NT2/D1 (cell line): ENCODE results near the gene UBA52.
A peak's percentile ranks its signal among the peaks of the same experiment; 100 is the strongest.

ENCODE experiments used
- DNase-seq: peaks from one replicate; pipeline ENCODE4 v3.0.0-alpha.2; 2011; ENCODE audit warnings: low read depth, low spot score
- H3K27me3 ChIP-seq: 2 replicates; pipeline ENCODE4 v1.6.0; 2011; ENCODE audit warnings: mild to moderate bottlenecking; ENCODE audit not compliant: insufficient read length, insufficient read depth
- H3K36me3 ChIP-seq: 2 replicates; pipeline ENCODE4 v1.6.1; 2011; ENCODE audit warnings: mild to moderate bottlenecking, low read length, mixed read lengths; ENCODE audit not compliant: insufficient read depth, insufficient read length
- H3K4me1 ChIP-seq: 2 replicates; pipeline ENCODE4 v1.5.1; 2011; ENCODE audit not compliant: insufficient read depth, insufficient read length
- H3K4me3 ChIP-seq: 2 replicates; pipeline ENCODE4 v1.5.1; 2011; ENCODE audit warnings: low read depth; ENCODE audit not compliant: insufficient read length
- H3K9ac ChIP-seq: 2 replicates; pipeline ENCODE4 v1.6.0; 2011; ENCODE audit warnings: low read depth; ENCODE audit not compliant: insufficient read length
- H3K9me3 ChIP-seq: 2 replicates; pipeline ENCODE4 v1.5.1; 2011; ENCODE audit warnings: mild to moderate bottlenecking, low read length; ENCODE audit not compliant: insufficient read depth
- SUZ12 ChIP-seq: IDR thresholded peaks from 2 replicates; pipeline ENCODE4 v1.6.1; 2011; ENCODE audit not compliant: insufficient read length, insufficient read depth; ENCODE audit errors: extremely low read depth
- YY1 ChIP-seq: IDR thresholded peaks from 2 replicates; pipeline ENCODE4 v1.6.1; 2011; ENCODE audit not compliant: insufficient read length, insufficient read depth
- ZNF274 ChIP-seq: IDR thresholded peaks from 2 replicates; pipeline ENCODE4 v1.6.1; 2011; ENCODE audit warnings: mild to moderate bottlenecking, low read depth, low read length

Gene UBA52

DNA sequence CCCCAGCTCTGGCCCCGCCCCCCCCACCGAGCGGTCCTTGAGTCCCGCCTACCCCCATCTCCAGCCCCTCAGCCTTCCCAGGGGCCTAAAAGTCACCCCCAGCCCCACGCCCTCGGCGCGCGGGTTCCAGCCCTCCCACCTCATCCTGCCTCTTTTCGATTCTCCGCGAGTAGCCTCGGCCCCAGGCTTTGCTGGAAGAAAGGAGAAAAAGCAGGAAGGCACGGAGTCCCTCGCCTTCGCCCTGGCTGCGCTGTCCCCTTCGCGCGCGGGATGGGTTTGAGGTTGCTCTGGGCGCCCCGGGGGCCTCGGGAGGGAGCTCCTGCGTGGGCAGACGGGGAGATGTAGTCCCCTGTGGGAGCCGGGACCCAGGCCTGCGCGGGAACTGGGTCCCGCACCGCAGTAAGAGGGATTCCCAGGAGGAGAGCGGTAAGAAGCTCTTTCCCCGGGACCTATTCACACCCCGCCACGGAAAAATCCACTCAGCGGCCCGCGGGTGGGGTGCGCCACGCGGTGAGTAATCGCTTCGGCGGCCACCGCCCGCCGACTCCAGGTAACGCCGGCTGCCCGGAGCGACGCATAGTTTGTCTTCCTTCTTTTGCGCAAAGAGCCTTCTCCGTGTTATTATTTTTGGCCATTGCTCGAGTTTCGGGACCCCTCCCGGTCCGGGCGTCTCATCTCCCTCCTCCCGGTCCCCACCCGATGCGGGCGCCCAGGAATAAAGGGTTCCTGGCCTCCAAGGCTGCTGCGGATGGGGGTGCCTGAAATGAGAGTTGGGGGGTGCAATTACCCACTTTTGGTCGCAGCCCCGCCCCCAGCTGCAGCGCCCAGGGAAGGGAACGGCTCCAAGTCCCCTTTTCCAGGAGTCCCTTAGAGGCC is 35.8 kb downstream of the UBA52 start:
- Histone ChIP-seq H3K4me3 (peak overlapping the region; percentile 32), H3K9ac (peak overlapping the region; percentile 70), H3K4me1 (peaks cover 56% of the 10 kb centered on the region), H3K9me3 (no peaks in the 10 kb centered on the region), H3K36me3 (no peaks in the 10 kb centered on the region), H3K27me3 (peaks cover 93% of the 10 kb centered on the region)
- DNase-seq: no peak
- TF ChIP-seq SUZ12 (peak; percentile 93), YY1 (no peak), ZNF274 (no peak)

DNA sequence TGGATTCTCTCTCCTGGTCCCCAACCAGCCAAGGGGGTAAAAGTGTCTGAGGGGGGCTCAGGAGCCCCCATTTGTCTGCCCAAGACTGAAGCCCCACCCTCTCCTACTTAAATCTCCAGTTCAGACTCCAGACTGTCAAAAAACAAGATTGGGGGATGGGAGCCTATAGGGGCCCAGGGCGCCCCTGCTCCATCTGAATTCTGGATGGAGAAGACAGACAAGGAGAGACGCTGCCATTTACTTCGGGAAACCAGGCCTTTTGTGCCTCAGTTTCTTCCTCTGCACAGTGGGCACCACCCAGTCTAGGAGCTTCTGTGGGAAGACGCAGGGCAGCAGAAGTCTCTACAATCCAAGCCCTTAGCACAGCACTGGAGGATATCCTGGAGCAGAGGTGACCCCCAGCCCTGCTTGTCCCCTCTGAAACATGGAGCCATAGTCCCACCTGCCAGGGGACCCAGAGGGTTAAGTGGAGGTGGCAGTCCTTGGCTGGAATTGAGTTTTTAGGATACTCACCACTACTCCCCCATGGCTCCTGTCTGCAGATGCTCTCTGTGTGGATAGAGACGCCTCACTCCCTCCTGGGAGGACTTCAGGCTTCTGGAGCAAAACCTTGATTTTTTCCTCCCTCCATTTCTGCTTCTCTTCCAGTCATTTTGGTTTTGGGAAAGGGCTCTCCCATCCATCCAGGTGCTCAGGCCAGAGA is 36.6 kb downstream of the UBA52 start:
- H3K27me3 ChIP-seq: peaks cover 93% of the 10 kb centered on the region
- DNase-seq: no peak
- H3K9me3 ChIP-seq: no peaks in the 10 kb centered on the region
- TF ChIP-seq ZNF274: no peak
- TF ChIP-seq SUZ12: peak; percentile 23
- TF ChIP-seq YY1: no peak
- no peak overlapping the region for H3K9ac ChIP-seq
- peaks cover 56% of the 10 kb centered on the region for H3K4me1 ChIP-seq
- H3K4me3 ChIP-seq: peak overlapping the region; percentile 32
- no peaks in the 10 kb centered on the region for H3K36me3 ChIP-seq

DNA sequence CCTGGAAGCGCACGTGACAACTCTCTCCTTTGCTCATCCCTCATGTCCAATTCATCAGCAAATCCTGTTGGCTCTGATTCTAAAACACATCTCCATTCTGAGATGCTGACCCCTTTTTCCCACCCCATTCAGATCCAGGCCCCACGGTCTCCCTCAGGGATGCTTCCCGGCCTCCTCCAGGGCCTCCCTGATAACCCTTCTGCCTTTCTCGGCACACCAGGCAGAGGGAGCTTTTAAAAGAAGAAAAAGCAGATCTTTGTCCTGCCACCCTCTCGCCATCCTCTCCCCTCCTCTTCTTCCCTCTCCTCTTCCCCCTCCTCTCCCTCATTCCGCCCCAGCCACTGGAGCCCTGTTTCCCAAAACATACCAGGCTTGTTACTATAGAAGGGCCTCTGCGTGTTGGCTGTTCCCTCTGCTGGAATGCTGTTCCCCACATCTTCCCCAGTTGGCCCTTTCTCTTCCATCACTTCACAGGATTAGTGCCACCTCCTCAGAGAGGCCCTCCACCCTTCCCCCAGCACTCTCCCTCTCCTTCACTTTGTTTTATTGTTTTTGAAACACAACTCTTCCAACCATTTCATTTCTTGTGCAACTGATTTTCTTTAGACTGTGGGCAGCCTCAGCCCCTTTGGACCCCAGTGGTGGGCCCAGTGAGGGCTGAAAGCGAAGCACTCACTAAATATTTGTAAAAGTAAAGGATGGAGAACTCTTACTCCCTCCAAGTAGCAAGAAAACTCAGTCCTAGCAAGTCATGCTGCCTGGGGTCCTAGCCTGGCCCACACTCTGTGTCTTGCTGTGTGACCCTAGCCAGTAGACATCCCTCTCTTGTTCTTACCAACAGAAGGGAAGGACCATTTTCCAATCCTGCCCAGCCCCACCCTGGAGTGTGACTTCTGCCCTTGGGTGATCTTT is 37.4 kb downstream of the UBA52 start:
- Histone ChIP-seq H3K4me1 (peaks cover 54% of the 10 kb centered on the region), H3K9me3 (no peaks in the 10 kb centered on the region), H3K9ac (no peak overlapping the region), H3K36me3 (no peaks in the 10 kb centered on the region), H3K4me3 (no peak overlapping the region), H3K27me3 (peaks cover 94% of the 10 kb centered on the region)
- DNase-seq: no peak
- TF ChIP-seq ZNF274 (no peak), SUZ12 (peak; percentile 5), YY1 (no peak)

DNA sequence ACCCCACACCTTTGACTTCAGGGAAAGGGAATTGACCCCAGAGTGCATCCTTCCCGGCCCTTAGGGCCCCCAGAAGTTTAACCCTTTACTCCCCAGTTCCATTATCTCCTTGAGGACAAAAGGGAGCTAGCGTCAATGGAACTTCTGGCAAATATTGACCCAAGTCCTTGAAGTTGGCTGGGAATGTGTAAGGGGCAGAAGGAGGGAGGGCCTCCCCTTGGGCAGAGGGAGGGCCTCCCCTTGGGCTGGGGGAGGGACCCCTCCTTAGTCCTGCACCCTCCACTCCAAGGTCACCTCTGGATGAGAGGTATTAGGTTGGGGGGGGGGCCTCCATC is 38.0 kb downstream of the UBA52 start:
- peaks cover 94% of the 10 kb centered on the region for H3K27me3 ChIP-seq
- TF ChIP-seq SUZ12 (no peak), ZNF274 (no peak), YY1 (no peak)
- H3K9ac ChIP-seq: no peak overlapping the region
- no peaks in the 10 kb centered on the region for H3K36me3 ChIP-seq
- no peak for DNase-seq
- no peak overlapping the region for H3K4me3 ChIP-seq
- H3K9me3 ChIP-seq: no peaks in the 10 kb centered on the region
- H3K4me1 ChIP-seq: peaks cover 56% of the 10 kb centered on the region

DNA sequence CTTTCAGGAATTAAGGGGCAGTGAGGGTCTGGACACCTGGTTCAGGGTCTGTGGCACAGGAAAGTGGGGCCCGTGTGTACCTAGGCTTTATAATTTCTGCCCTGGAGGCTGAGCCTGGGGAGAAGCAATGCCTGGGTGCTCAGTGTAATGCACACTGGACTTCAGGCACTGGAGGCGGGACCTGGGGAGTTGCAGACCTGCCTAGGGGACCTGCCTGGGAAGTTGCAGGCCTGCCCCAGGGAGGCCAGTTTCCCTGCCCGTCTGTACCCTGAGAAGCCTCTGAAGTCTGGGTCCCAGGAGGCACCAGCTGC is 38.5 kb downstream of the UBA52 start:
- Histone ChIP-seq H3K9ac (peak overlapping the region; percentile 64), H3K4me1 (peaks cover 51% of the 10 kb centered on the region), H3K36me3 (no peaks in the 10 kb centered on the region), H3K4me3 (peak overlapping the region; percentile 18), H3K9me3 (no peaks in the 10 kb centered on the region), H3K27me3 (peaks cover 94% of the 10 kb centered on the region)
- DNase-seq: no peak
- TF ChIP-seq SUZ12: no peak
- TF ChIP-seq ZNF274: no peak
- TF ChIP-seq YY1: no peak

DNA sequence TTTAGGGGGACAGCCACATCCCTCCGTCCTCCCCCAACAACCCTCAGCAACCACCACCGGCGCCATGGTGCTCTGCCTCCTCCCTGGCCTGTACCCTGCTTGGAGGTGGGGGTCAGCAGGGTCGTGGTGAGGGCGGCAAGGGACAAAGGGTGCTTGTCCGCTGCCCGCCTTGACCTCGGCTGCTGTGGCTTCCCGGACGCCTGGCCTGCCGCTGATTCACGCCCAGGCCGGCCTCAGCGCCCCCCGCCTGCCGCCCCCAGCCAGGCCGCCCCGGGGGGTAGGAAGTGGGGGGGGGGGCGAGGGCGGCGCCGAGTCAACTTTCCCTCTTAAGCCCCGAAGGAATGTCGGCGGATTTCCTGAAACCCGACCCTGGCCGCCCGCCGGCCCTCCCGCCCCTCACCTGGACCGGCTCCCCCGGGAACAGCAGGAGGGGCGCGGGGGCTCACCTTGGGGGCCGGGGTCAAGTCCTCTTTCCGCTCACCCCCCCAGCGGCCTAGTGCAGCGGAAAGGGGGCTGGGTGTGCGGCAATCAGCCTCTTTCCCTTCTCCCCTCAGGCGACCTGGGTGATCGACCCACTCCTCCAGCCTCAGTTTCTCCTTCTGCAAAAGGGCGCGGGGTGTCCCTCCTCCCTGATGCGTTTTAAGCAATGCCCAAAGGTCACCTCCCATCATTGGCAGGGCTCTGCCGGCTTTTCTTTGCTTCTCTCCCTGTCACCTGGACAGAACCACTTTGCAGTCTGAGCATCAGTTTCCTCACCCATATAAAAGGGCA is 39.1 kb downstream of the UBA52 start:
- H3K9ac ChIP-seq: peak overlapping the region; percentile 64
- peaks cover 94% of the 10 kb centered on the region for H3K27me3 ChIP-seq
- H3K36me3 ChIP-seq: no peaks in the 10 kb centered on the region
- peak overlapping the region; percentile 28 for H3K4me3 ChIP-seq
- peaks cover 47% of the 10 kb centered on the region for H3K4me1 ChIP-seq
- no peaks in the 10 kb centered on the region for H3K9me3 ChIP-seq
- DNase-seq: no peak
- TF ChIP-seq ZNF274: no peak
- TF ChIP-seq SUZ12: peak; percentile 9
